ENCODE measurements around the gene NFIA.

NFIA gene

GRCh38 chr1:61419196-61419595 lies 336.8 kb downstream of the NFIA start:
- H3K9ac ChIP-seq: no peak overlapping the region
- H3K4me1 ChIP-seq: peaks cover 0 to 8% (median 0%) of the 10 kb centered on the region in 10 experiments; a peak in 1 of 20 replicates
- H4K20me1 ChIP-seq: no peaks in the 10 kb centered on the region
- H3K27me3 ChIP-seq: no peaks in the 10 kb centered on the region
- H3K4me2 ChIP-seq: no peak overlapping the region; a peak in 1 of 22 replicates
- H3K27ac ChIP-seq: no peak overlapping the region
- H3K36me3 ChIP-seq: no peaks in the 10 kb centered on the region
- TF ChIP-seq Cebpa-rat (IDR thresholded peaks at IDR 0.05): no peak
- H3K4me3 ChIP-seq: no peak overlapping the region
- H3K9me3 ChIP-seq (replicated peaks in 1 of 11): no peaks in the 10 kb centered on the region

DNA sequence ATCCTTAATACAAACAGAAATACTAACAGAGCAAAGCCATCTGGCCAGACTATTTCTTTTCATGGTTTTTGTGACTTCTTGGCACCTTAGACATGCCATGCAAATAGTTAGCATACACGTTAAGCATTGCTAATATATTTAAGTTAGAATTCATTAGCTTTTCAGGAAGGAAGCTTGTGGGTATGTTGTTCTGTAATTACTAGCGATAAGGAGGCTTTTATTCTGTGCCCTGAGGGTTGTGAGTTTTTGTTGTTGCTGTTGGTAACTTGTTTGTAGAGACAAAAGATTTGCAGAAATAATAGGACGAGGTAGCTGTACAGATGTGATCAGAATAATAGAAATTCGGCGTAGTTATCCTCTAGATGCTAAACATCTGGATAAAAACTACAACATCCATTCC lies 337.3 kb downstream of the NFIA start:
- Histone ChIP-seq H4K20me1 (no peaks in the 10 kb centered on the region), H3K9me3 (replicated peaks in 1 of 11) (no peaks in the 10 kb centered on the region), H3K27ac (no peak overlapping the region), H3K36me3 (no peaks in the 10 kb centered on the region), H3K4me1 (peaks cover 0 to 10% (median 0%) of the 10 kb centered on the region in 10 experiments; a peak in 1 of 20 replicates), H3K27me3 (no peaks in the 10 kb centered on the region), H3K4me3 (no peak overlapping the region), H3K9ac (no peak overlapping the region), H3K4me2 (peak overlapping the region in 1 of 11 experiments; percentile 4; a peak in 1 of 22 replicates)
- no peak for TF ChIP-seq Cebpa-rat (IDR thresholded peaks at IDR 0.05)

DNA sequence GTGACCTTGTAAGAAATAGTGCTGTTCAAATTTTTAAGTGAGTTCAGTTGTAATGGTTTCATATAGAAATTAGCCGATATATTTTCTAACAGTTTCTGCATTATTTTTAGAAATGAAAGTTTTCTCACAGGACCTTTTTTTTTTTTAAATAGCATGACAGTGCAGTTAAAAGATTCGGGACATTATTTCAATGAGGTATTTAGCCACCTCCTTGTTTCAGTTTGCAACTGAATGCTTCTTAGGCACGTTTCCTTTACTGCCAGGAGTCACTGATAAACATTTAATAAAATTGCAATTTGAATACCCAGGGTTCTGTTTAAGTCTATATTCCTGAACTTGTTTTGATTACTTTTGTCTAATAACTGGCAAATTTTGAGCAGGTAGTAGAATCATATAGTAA lies 337.9 kb downstream of the NFIA start:
- H3K27me3 ChIP-seq: no peaks in the 10 kb centered on the region
- TF ChIP-seq Cebpa-rat (IDR thresholded peaks at IDR 0.05): no peak
- peaks cover 0 to 10% (median 0%) of the 10 kb centered on the region in 10 experiments; a peak in 1 of 20 replicates for H3K4me1 ChIP-seq
- no peaks in the 10 kb centered on the region for H4K20me1 ChIP-seq
- H3K4me3 ChIP-seq: no peak overlapping the region
- H3K27ac ChIP-seq: no peak overlapping the region
- no peaks in the 10 kb centered on the region for H3K36me3 ChIP-seq
- H3K9ac ChIP-seq: no peak overlapping the region
- no peaks in the 10 kb centered on the region for H3K9me3 ChIP-seq (replicated peaks in 1 of 11)
- H3K4me2 ChIP-seq: no peak overlapping the region; a peak in 1 of 22 replicates

GRCh38 chr1:61420909-61421835 lies 338.8 kb downstream of the NFIA start:
- no peaks in the 10 kb centered on the region for H3K36me3 ChIP-seq
- H3K27ac ChIP-seq: no peak overlapping the region
- H3K4me3 ChIP-seq: no peak overlapping the region
- no peak for TF ChIP-seq Cebpa-rat (IDR thresholded peaks at IDR 0.05)
- H3K9ac ChIP-seq: no peak overlapping the region
- H4K20me1 ChIP-seq: no peaks in the 10 kb centered on the region
- no peaks in the 10 kb centered on the region for H3K9me3 ChIP-seq (replicated peaks in 1 of 11)
- no peaks in the 10 kb centered on the region for H3K27me3 ChIP-seq
- no peak overlapping the region for H3K4me2 ChIP-seq
- peaks cover 0 to 10% (median 0%) of the 10 kb centered on the region in 10 experiments; a peak in 1 of 20 replicates for H3K4me1 ChIP-seq

DNA sequence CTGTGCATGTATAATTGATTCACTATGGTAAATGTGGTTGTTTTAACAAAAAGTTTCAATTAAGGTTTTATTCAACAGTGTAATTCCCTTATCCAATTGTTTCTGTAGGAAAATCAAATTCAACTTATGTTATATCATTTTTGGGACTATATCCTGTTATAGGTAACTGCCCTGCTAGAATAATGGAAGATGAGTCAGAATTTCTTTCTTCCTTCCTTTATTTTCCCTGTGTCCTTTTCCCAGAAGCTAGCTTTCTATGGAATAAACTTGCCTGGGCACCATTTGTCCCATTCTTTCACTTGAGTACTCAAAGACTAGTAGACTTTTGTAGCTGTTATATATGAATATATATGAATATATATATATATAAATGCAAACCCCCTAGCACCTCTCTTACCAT lies 341.3 kb downstream of the NFIA start:
- Histone ChIP-seq H3K4me2 (no peak overlapping the region), H4K20me1 (no peaks in the 10 kb centered on the region), H3K9ac (no peak overlapping the region), H3K27me3 (no peaks in the 10 kb centered on the region), H3K9me3 (replicated peaks in 1 of 11) (no peaks in the 10 kb centered on the region), H3K36me3 (no peaks in the 10 kb centered on the region), H3K4me3 (no peak overlapping the region), H3K4me1 (peaks cover 0 to 10% (median 0%) of the 10 kb centered on the region in 10 experiments; a peak in 1 of 20 replicates), H3K27ac (no peak overlapping the region)
- TF ChIP-seq Cebpa-rat (IDR thresholded peaks at IDR 0.05): no peak

- peaks cover 0 to 10% (median 0%) of the 10 kb centered on the region in 10 experiments; a peak in 1 of 20 replicates for H3K4me1 ChIP-seq
- H4K20me1 ChIP-seq: no peaks in the 10 kb centered on the region
- H3K9me3 ChIP-seq (replicated peaks in 1 of 11): no peaks in the 10 kb centered on the region
- H3K27ac ChIP-seq: no peak overlapping the region
- no peak overlapping the region for H3K4me2 ChIP-seq
- no peaks in the 10 kb centered on the region for H3K27me3 ChIP-seq
- H3K9ac ChIP-seq: no peak overlapping the region
- no peak overlapping the region for H3K4me3 ChIP-seq
- no peak for TF ChIP-seq Cebpa-rat (IDR thresholded peaks at IDR 0.05)
- H3K36me3 ChIP-seq: no peaks in the 10 kb centered on the region
These were observed 342.0 kb downstream of the NFIA start for GRCh38 chr1:61424382-61424781.

DNA sequence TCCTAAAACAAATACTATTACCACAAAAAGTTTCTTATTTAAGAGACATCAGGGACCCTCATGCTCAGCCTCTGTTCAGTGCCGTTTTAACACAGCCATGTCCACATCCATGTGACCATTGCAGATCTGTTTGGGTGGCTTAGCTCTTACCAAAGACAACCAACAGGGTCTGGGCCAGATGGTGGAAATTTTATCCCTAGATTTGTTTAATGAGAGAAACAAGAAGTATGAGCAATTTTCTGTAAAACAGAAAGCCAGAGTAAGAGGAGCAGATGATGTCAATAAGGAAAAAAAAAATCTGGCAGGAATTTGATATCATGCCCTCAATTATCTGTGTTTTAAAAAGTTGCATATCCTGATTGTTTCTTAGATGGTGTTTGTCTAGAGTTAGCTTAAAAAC lies 342.7 kb downstream of the NFIA start:
- Histone ChIP-seq H3K4me2 (no peak overlapping the region), H3K27me3 (no peaks in the 10 kb centered on the region), H3K9ac (no peak overlapping the region), H4K20me1 (no peaks in the 10 kb centered on the region), H3K36me3 (no peaks in the 10 kb centered on the region), H3K9me3 (replicated peaks in 1 of 11) (no peaks in the 10 kb centered on the region), H3K4me1 (peaks cover 0 to 4% (median 0%) of the 10 kb centered on the region in 10 experiments; a peak in 1 of 20 replicates), H3K4me3 (no peak overlapping the region), H3K27ac (no peak overlapping the region)
- no peak for TF ChIP-seq Cebpa-rat (IDR thresholded peaks at IDR 0.05)

GRCh38 chr1:61426254-61426653 lies 343.9 kb downstream of the NFIA start:
- Histone ChIP-seq H3K27ac (no peak overlapping the region), H4K20me1 (no peaks in the 10 kb centered on the region), H3K27me3 (no peaks in the 10 kb centered on the region), H3K36me3 (no peaks in the 10 kb centered on the region), H3K4me3 (no peak overlapping the region), H3K4me1 (0 out of 20 replicates have a peak, but pooled peaks cover 0 to 4% (median 0%) of the 10 kb centered on the region in 10 experiments), H3K9me3 (replicated peaks in 1 of 11) (no peaks in the 10 kb centered on the region), H3K9ac (no peak overlapping the region), H3K4me2 (no peak overlapping the region)
- no peak for TF ChIP-seq Cebpa-rat (IDR thresholded peaks at IDR 0.05)

- Histone ChIP-seq H3K4me1 (0 out of 20 replicates have a peak, but pooled peaks cover 0 to 4% (median 0%) of the 10 kb centered on the region in 10 experiments), H3K9me3 (replicated peaks in 1 of 11) (no peaks in the 10 kb centered on the region), H3K27ac (no peak overlapping the region), H3K9ac (no peak overlapping the region), H4K20me1 (no peaks in the 10 kb centered on the region), H3K36me3 (no peaks in the 10 kb centered on the region), H3K27me3 (no peaks in the 10 kb centered on the region), H3K4me3 (no peak overlapping the region), H3K4me2 (no peak overlapping the region)
- no peak for TF ChIP-seq Cebpa-rat (IDR thresholded peaks at IDR 0.05)
These were observed 344.5 kb downstream of the NFIA start for GRCh38 chr1:61426885-61427284.

Data from BLaER1 treated with 17β-estradiol and CSF1 and Interleukin-3, amounts not matched to agents 10 nM and 100 nM (cell line).